ENCODE results near the gene SLC30A2. TPM values are rescaled to one million over a fixed set of nuclear protein-coding genes. Genes with fewer than 3 reads are reported as not detected.

The SLC30A2 gene
- total and polyA plus RNA-seq, 9 of the 15 experiments (the other 6 are each of a cell fraction or from before 2014, with no cell fraction given), result 0.01 to 0.18 (median 0.06) TPM; not detected in 3

GRCh38 chr1:26070296-26070962 is 24.5 kb upstream of the SLC30A2 start (continued):
- TF ChIP-seq CEBPZ (IDR thresholded peaks at IDR 0.05; ENCODE audit: borderline replicate concordance, low read depth, low read length), result no peak
- TF ChIP-seq CC2D1A (IDR thresholded peaks at IDR 0.05), result peak; percentile 94; the same call in 1 of the 2 replicates
- TF ChIP-seq NR3C1 (CRISPR knock-in tag; IDR thresholded peaks at IDR 0.05), result no peak
- TF ChIP-seq ZBTB17 (CRISPR knock-in tag; IDR thresholded peaks at IDR 0.05), result no peak; the same call in 1 of the 2 replicates
- no peak for TF ChIP-seq BRCA1 (IDR thresholded peaks at IDR 0.05)
- TF ChIP-seq BRCA1 (CRISPR knock-in tag; IDR thresholded peaks at IDR 0.05), result no peak
- peak; percentile 100 for TF ChIP-seq SMARCA4 (IDR thresholded peaks at IDR 0.05)
- no peak for TF ChIP-seq TFE3 (CRISPR knock-in tag; IDR thresholded peaks at IDR 0.05)
- TF ChIP-seq NFE2L1 (tag; IDR thresholded peaks at IDR 0.05; ENCODE audit: borderline replicate concordance, low read depth), result no peak
- TF ChIP-seq GTF2B (IDR thresholded peaks at IDR 0.05; ENCODE audit: extremely low read depth, insufficient read length), result no peak
- no peak for TF ChIP-seq CCAR2 (IDR thresholded peaks at IDR 0.05; ENCODE audit: low read depth, low read length)
- peak; percentile 90 for TF ChIP-seq NCOA1 (IDR thresholded peaks at IDR 0.05; ENCODE audit: low read depth)
- no peak for TF ChIP-seq ZNF133 (CRISPR knock-in tag; IDR thresholded peaks at IDR 0.05)
- no peak for TF ChIP-seq SMAD2 (IDR thresholded peaks at IDR 0.05; ENCODE audit: low read depth, low read length)
- no peak for TF ChIP-seq ZFPM2 (CRISPR knock-in tag; IDR thresholded peaks at IDR 0.05)
- TF ChIP-seq THRAP3 (IDR thresholded peaks at IDR 0.05; ENCODE audit: borderline replicate concordance), result no peak; the same call in 1 of the 2 replicates
- no peak for TF ChIP-seq EGR1 (conservative IDR thresholded peaks at IDR 0.05)
- TF ChIP-seq TCF7L2 (IDR thresholded peaks at IDR 0.05; ENCODE audit: low read depth, low read length), result no peak
- TF ChIP-seq PCBP2 (IDR thresholded peaks at IDR 0.05; ENCODE audit: low read depth, low read length, poor library complexity, severe bottlenecking), result no peak
- TF ChIP-seq ZNF311 (CRISPR knock-in tag; IDR thresholded peaks at IDR 0.05), result no peak; the same call in 1 of the 2 replicates
- TF ChIP-seq ZNF589 (CRISPR knock-in tag; IDR thresholded peaks at IDR 0.05; ENCODE audit: low read depth), result peak; percentile 98
- TF ChIP-seq CBX5 (IDR thresholded peaks at IDR 0.05; ENCODE audit: borderline replicate concordance, low read depth), result no peak
- no peak for TF ChIP-seq NR4A1 (CRISPR knock-in tag; IDR thresholded peaks at IDR 0.05)
- peak; percentile 33; the same call in 1 of the 2 replicates for TF ChIP-seq NR4A1 (tag; IDR thresholded peaks at IDR 0.05)
- no peak for TF ChIP-seq NCOA4 (IDR thresholded peaks at IDR 0.05; ENCODE audit: partially characterized antibody)
- TF ChIP-seq PCBP1 (IDR thresholded peaks at IDR 0.05; ENCODE audit: low read depth, low read length, poor library complexity, severe bottlenecking), result no peak
